HepG2 (cell line): ENCODE measurements around the gene IL21R. TPM values are rescaled to one million over a fixed set of nuclear protein-coding genes. Genes with fewer than 3 reads are reported as not detected.

Source experiments
- ATAC-seq: fragments of 200-7000 bp; cut with Tn5 transposase; 3 replicates; pipeline ENCODE4 v1.9.1; 2020; ENCODE audit warnings: mild to moderate bottlenecking, moderate library complexity
- BruUV-seq: library from RNA; stranded (reverse); fragments of 400-500 nt; replicated peaks from 2 replicates; lab custom pipeline; 2021; lab: Mats Ljungman, UMichigan
- CTCF ChIA-PET: fragments of 300-600 bp; formaldehyde crosslinking; extraction: SDS; loops from one replicate; lab custom pipeline; 2021; ENCODE audit warnings: low total read pairs, inconsistent platforms, low intra/inter-chr PET ratio; lab: Yijun Ruan, JAX
- POLR2A ChIA-PET: fragments of 350-600 bp; sonication (Branson Sonifier 250); formaldehyde crosslinking; loops from one replicate; lab custom pipeline; 2020; ENCODE audit warnings: antibody characterized with exemption, inconsistent platforms; lab: Yijun Ruan, JAX
- DNase-seq: peaks from one replicate; pipeline ENCODE4 v3.0.0-alpha.2; 2015; ENCODE audit warnings: low spot score
- FAIRE-seq: peaks from 3 replicates; lab custom pipeline; 2011; peaks lifted over from hg19 to GRCh38; lab: Jason Lieb, UNC
- H2AFZ ChIP-seq: one replicate; pipeline ENCODE4 v1.6.1; 2011; ENCODE audit warnings: low read length, inconsistent platforms
- H3K27ac ChIP-seq: fragments of 300-600 bp; 3 replicates; pipeline ENCODE4 v1.8.0; 2011; ENCODE audit warnings: mixed run types, mild to moderate bottlenecking, mixed read lengths, low read length, inconsistent platforms; ENCODE audit not compliant: insufficient read depth; ENCODE audit errors: extremely low read length
- H3K27me3 ChIP-seq, 2 experiments: fragments of 200-600 bp in 1 of 2; 2 replicates in 1 of 2; 3 replicates in 1 of 2; pipeline versions ENCODE4 v1.6.0 to v1.8.0; 2011; ENCODE audit warnings: low read length in 2 of 2, mild to moderate bottlenecking in 2 of 2, moderate library complexity in 2 of 2, inconsistent platforms in 1 of 2; ENCODE audit not compliant: insufficient read depth in 2 of 2, control insufficient read depth in 1 of 2
- H3K36me3 ChIP-seq, 2 experiments: fragments of 200-600 bp in 1 of 2; replicated peaks in 1 of 2; 2 replicates in 1 of 2; 3 replicates in 1 of 2; pipeline versions ENCODE4 v1.5.1 to v1.8.0; 2011; ENCODE audit warnings: low read length in 2 of 2, inconsistent platforms in 1 of 2; ENCODE audit not compliant: insufficient read depth in 2 of 2, control insufficient read depth in 1 of 2
- H3K4me1 ChIP-seq: 2 replicates; pipeline ENCODE4 v1.5.1; 2012; ENCODE audit warnings: low read length, inconsistent platforms; ENCODE audit not compliant: insufficient read depth
- H3K4me2 ChIP-seq: 2 replicates; pipeline ENCODE4 v1.6.0; 2011; ENCODE audit warnings: low read depth, low read length, inconsistent platforms
- H3K4me3 ChIP-seq, 3 experiments: fragments of 200-600 bp in 1 of 3; sonication (generic), shearing (Covaris generic) in 1 of 3; replicated peaks in 1 of 3; 2 replicates each; pipeline ENCODE4 v1.5.1; 2011 to 2016; ENCODE audit warnings: low read length in 3 of 3, inconsistent platforms in 2 of 3, low read depth in 2 of 3, mild to moderate bottlenecking in 2 of 3, control low read depth in 1 of 3, mixed read lengths in 1 of 3; ENCODE audit not compliant: insufficient read depth in 1 of 3
- H3K79me2 ChIP-seq: one replicate; pipeline ENCODE4 v1.6.1; 2011; ENCODE audit warnings: low read length, inconsistent platforms; ENCODE audit not compliant: insufficient read depth
- H3K9ac ChIP-seq: 2 replicates; pipeline ENCODE4 v1.6.0; 2011; ENCODE audit warnings: mild to moderate bottlenecking, low read depth, low read length, inconsistent platforms; ENCODE audit not compliant: insufficient read depth
- H3K9me3 ChIP-seq: 2 replicates; pipeline ENCODE4 v1.5.1; 2012; ENCODE audit warnings: mild to moderate bottlenecking, low read length
- H4K20me1 ChIP-seq: 2 replicates; pipeline ENCODE4 v1.6.0; 2011; ENCODE audit warnings: inconsistent platforms, mild to moderate bottlenecking, low read length, moderate library complexity; ENCODE audit not compliant: insufficient read depth
- FOXP1 ChIP-seq, 2 experiments: fragments of 450-650 bp in 1 of 2; IDR thresholded peaks; 2 replicates each; pipeline ENCODE4 v1.6.1; 2017 to 2018; ENCODE audit warnings: antibody characterized with exemption in 1 of 2
- HES4 ChIP-seq: sonication (generic); formaldehyde crosslinking; IDR thresholded peaks from 2 replicates; pipeline ENCODE4 v1.9.0; 2021; ENCODE audit warnings: mild to moderate bottlenecking, missing genetic modification reagents, borderline replicate concordance
- KIAA2018 ChIP-seq: sonication (generic); formaldehyde crosslinking; IDR thresholded peaks from 2 replicates; pipeline ENCODE4 v1.5.0; 2020; ENCODE audit warnings: mild to moderate bottlenecking, missing genetic modification reagents, borderline replicate concordance
- MAFF ChIP-seq: IDR thresholded peaks from 2 replicates; pipeline ENCODE4 v1.6.1; 2011; ENCODE audit warnings: low read depth, low read length, improper control_type of control experiment
- MBD4 ChIP-seq: IDR thresholded peaks from 2 replicates; pipeline ENCODE4 v1.6.1; 2012; ENCODE audit warnings: low read length, inconsistent platforms, borderline replicate concordance
- PRMT3 ChIP-seq: sonication (generic); formaldehyde crosslinking; IDR thresholded peaks from 2 replicates; pipeline ENCODE4 v1.8.1; 2022; ENCODE audit warnings: low read depth, mild to moderate bottlenecking, moderate library complexity, missing genetic modification reagents, borderline replicate concordance
- SATB2 ChIP-seq: sonication (generic); formaldehyde crosslinking; IDR thresholded peaks from 2 replicates; pipeline ENCODE4 v1.5.0; 2020; ENCODE audit warnings: missing genetic modification reagents
- SRSF4 ChIP-seq: fragments of 200-400 bp; formaldehyde crosslinking; IDR thresholded peaks from one replicate; pipeline ENCODE4 v1.6.1; 2018; ENCODE audit warnings: mild to moderate bottlenecking, low read depth, low read length, moderate library complexity; ENCODE audit not compliant: poor library complexity, severe bottlenecking
- ZBTB10 ChIP-seq: sonication (generic); formaldehyde crosslinking; IDR thresholded peaks from 2 replicates; pipeline ENCODE4 v1.4.0; 2020; ENCODE audit warnings: missing genetic modification reagents, borderline replicate concordance
- ZFP41 ChIP-seq: sonication (generic); formaldehyde crosslinking; IDR thresholded peaks from 2 replicates; pipeline ENCODE4 v1.4.0; 2020; ENCODE audit warnings: mild to moderate bottlenecking, missing genetic modification reagents, borderline replicate concordance
- ZFYVE20 ChIP-seq: sonication (generic); formaldehyde crosslinking; IDR thresholded peaks from 2 replicates; pipeline ENCODE4 v1.8.0; 2023; ENCODE audit warnings: low read depth, mild to moderate bottlenecking, moderate library complexity, missing genetic modification reagents, borderline replicate concordance
- ZMAT3 ChIP-seq: sonication (generic); formaldehyde crosslinking; conservative IDR thresholded peaks from 2 replicates; pipeline ENCODE4 v1.7.0; 2021; ENCODE audit warnings: missing genetic modification reagents
- ZNF143 ChIP-seq: sonication (generic); formaldehyde crosslinking; IDR thresholded peaks from 2 replicates; pipeline ENCODE4 v1.4.0; 2020; ENCODE audit warnings: missing genetic modification reagents
- ZNF510 ChIP-seq: sonication (generic); formaldehyde crosslinking; IDR thresholded peaks from 2 replicates; pipeline ENCODE4 v1.4.0; 2020; ENCODE audit warnings: low read depth, mild to moderate bottlenecking, missing genetic modification reagents
- ZNF577 ChIP-seq: sonication (generic); formaldehyde crosslinking; IDR thresholded peaks from 2 replicates; pipeline ENCODE4 v1.4.0; 2020; ENCODE audit warnings: mild to moderate bottlenecking, low read depth, missing genetic modification reagents, borderline replicate concordance
- WGBS: methylation state at CpG from one replicate; pipeline ENCODE4 v1.1.6; 2017; ENCODE audit warnings: low lambda C conversion rate; 5-methylcytosine and 5-hydroxymethylcytosine counted together
- in situ Hi-C: cut with HindIII; loops from 2 replicates; pipeline ENCODE4 v1.10.0; 2017; ENCODE audit warnings: low pct_unique_long_range_greater_than_20kb; ENCODE audit not compliant: extremely low pct_ligation_motif_present
- intact Hi-C: fragments of 100-400 bp; cut with micrococcal nuclease; formaldehyde crosslinking; loops from one replicate; pipeline ENCODE4 v1.10.0; 2022; ENCODE audit not compliant: unreplicated experiment
- polyA plus RNA-seq, 8 experiments: library from polyadenylated mRNA; depleted of rRNA in 3 of 8; stranded (reverse) in 7 of 8; unstranded in 1 of 8; fragments of >200 nt; fragmentation: Illumina TruSeq in 4 of 8; extraction: Trizol in 4 of 8; gene quantifications; 2 replicates each; pipeline versions ENCODE4 v1.2.1 to v1.2.3, GENCODE V29; 2011 to 2016; ENCODE audit warnings: low read depth in 4 of 8, missing spikeins in 1 of 8, mixed read lengths in 1 of 8; ENCODE audit not compliant: insufficient read depth in 1 of 8
- total RNA-seq, 5 experiments: library from RNA; depleted of rRNA; stranded (reverse); fragments of >200 nt; fragmentation: Illumina TruSeq; extraction: Trizol; gene quantifications; 2 replicates each; pipeline ENCODE4 v1.2.3, GENCODE V29; 2016; ENCODE audit warnings: low read depth in 1 of 5

IL21R gene
- total and polyA plus RNA-seq, 2 of the 13 experiments (the other 11 are each of a cell fraction or from before 2014, with no cell fraction given) = 0.49 to 0.64 TPM

DNA sequence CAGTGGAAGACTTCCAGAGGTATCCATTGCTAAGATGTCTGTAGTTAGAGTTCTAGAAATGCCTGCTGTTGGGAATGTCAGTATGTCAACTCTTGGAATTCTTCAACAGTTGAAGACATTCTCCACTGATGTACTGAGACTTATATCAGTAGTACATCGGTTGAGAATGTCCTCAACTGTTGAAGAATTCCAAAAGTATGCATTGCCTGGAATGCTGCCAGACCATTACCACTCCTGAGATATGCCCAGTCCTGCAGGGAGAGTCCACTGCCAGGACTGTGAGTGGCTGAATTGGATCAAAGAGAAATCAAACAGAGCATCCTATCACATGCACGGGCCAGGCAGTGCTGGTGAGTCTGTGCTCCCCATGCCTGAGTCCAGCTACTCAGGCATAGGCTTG lies 42.0 kb downstream of the IL21R start:
- WGBS = 15% methylated on average over 2 of the region's 2 CpGs
- H3K4me3 ChIP-seq = no peak overlapping the region
- H4K20me1 ChIP-seq = no peaks in the 10 kb centered on the region
- H3K4me2 ChIP-seq = no peak overlapping the region
- no peak for ATAC-seq
- DNase-seq = no peak
- H3K4me1 ChIP-seq = peaks cover under 1% of the 10 kb centered on the region; the same call in 1 of the 2 replicates
- no peak overlapping the region for H2AFZ ChIP-seq
- H3K9me3 ChIP-seq = peaks cover 15% of the 10 kb centered on the region
- H3K36me3 ChIP-seq = no peaks in the 10 kb centered on the region
- no peaks in the 10 kb centered on the region for H3K27me3 ChIP-seq
- POLR2A ChIA-PET = no interaction called here
- BruUV-seq = no TSS peak
- intact Hi-C loops = no loop called here
- H3K79me2 ChIP-seq = no peaks in the 10 kb centered on the region
- CTCF ChIA-PET = no interaction called here
- FAIRE-seq = no peak
- in situ Hi-C loops = no loop called here
- H3K9ac ChIP-seq = no peak overlapping the region
- H3K27ac ChIP-seq = no peak overlapping the region
- no peak for TF ChIP-seq ZMAT3 (CRISPR knock-in tag)
- no peak for TF ChIP-seq SRSF4
- no peak for TF ChIP-seq ZFYVE20
- no peak for TF ChIP-seq MBD4
- TF ChIP-seq FOXP1 (IDR thresholded peaks at IDR 0.05) = no peak
- TF ChIP-seq FOXP1 (CRISPR knock-in tag; IDR thresholded peaks at IDR 0.05) = no peak
- TF ChIP-seq ZBTB10 (CRISPR knock-in tag) = no peak
- TF ChIP-seq ZNF143 (CRISPR knock-in tag) = no peak
- TF ChIP-seq SATB2 (CRISPR knock-in tag) = no peak
- TF ChIP-seq PRMT3 (CRISPR knock-in tag) = no peak
- no peak for TF ChIP-seq KIAA2018 (CRISPR knock-in tag)
- TF ChIP-seq ZFP41 (CRISPR knock-in tag) = no peak
- no peak for TF ChIP-seq HES4
- no peak for TF ChIP-seq MAFF
- no peak for TF ChIP-seq ZNF577 (CRISPR knock-in tag)
- no peak for TF ChIP-seq ZNF510 (CRISPR knock-in tag)
